ENCODE data around the gene GNAT3.

Gene GNAT3

GRCh38 chr7:80496586-80496985, 15.3 kb downstream of the GNAT3 start:
- no peak for TF ChIP-seq CTCF (IDR thresholded peaks at IDR 0.05; ENCODE audit: control insufficient read depth, extremely low read depth, insufficient read depth)
- no peak for DNase-seq (ENCODE audit: low read depth)
- no peak overlapping the region for H3K4me3 ChIP-seq (ENCODE audit: low read depth, low read length)

DNA sequence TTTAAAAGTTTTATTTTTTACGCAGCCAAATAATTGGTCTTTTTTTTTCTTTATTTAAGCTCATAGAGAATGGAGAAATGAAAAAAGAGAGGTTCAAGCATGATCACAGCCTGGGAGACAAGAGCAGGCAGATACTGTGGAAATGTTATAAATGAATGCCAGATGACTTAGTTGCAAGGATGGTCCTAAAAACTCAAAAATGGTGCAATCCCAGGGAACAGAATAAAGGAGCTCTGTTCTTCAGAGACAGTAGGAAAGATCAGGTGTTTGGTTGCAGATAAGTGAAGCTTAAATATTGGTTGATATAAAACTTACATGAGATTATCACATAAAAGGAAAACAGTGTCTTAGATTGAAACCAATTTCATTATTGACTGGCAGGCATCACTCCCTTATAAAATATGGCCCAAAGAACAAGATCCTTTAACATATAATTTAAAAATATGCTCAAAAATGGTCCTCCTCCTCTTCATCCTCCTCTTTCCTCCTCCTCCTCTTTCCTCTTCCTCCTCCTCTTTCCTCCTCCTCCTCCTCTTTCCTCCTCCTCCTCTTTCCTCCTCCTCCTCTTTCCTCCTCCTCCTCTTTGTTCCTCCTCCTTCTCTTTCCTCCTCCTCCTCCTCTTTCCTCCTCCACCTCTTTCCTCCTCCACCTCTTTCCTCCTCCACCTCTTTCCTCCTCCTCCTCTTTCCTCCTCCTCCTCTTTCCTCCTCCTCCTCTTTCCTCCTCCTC, 18.6 kb downstream of the GNAT3 start:
- no peak overlapping the region for H3K4me3 ChIP-seq (ENCODE audit: low read depth, low read length)
- TF ChIP-seq CTCF (IDR thresholded peaks at IDR 0.05; ENCODE audit: control insufficient read depth, extremely low read depth, insufficient read depth), result no peak
- no peak for DNase-seq (ENCODE audit: low read depth)

- H3K4me3 ChIP-seq (ENCODE audit: low read depth, low read length), result no peak overlapping the region
- no peak for TF ChIP-seq CTCF (IDR thresholded peaks at IDR 0.05; ENCODE audit: control insufficient read depth, extremely low read depth, insufficient read depth)
- DNase-seq (ENCODE audit: low read depth), result no peak
Measured at GRCh38 chr7:80491462-80491861, 20.4 kb downstream of the GNAT3 start.

DNA sequence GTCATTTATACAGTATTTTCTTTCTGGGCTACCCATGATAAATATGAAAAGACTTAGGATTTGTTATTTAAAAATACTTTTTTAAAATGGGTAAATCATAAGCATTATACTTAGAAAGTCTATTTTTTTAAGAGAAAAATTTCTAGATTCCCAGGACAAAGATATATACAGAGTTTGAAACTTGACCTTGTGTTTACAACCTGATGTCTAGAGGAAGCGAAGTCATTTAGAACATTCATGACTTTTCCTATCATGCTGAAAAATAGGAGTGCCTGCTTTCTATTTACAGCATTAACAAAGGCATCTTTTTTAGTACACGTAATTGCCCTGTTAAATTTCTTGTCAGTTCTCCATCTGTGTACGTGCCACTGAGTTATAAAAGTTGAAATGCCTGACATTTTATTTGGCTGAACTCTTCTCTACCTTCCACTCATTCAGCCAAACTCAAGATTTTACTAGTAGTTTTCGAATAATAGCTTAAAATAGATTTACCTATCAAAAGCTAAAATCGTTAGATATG, 23.0 kb downstream of the GNAT3 start:
- no peak for DNase-seq (ENCODE audit: low read depth)
- no peak overlapping the region for H3K4me3 ChIP-seq (ENCODE audit: low read depth, low read length)
- no peak for TF ChIP-seq CTCF (IDR thresholded peaks at IDR 0.05; ENCODE audit: control insufficient read depth, extremely low read depth, insufficient read depth)

DNA sequence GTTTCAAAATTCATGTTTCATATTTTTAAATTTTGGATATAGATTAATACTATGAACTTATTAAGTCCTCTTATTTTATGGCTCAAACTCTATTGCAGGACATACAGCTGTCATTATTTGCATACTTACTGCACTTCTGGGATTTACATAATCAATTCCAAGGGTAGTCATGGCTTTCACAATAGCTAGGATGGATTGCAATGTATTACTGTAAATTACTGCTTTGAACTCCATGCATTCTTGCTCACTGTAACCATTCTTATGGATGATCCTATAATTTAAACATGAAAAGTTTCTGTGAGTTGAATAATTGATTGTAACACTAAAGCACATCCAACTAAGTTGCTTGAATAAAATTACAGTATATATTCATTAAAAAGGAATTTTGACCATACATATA, 23.5 kb downstream of the GNAT3 start:
- TF ChIP-seq CTCF (IDR thresholded peaks at IDR 0.05; ENCODE audit: control insufficient read depth, extremely low read depth, insufficient read depth), result no peak
- no peak overlapping the region for H3K4me3 ChIP-seq (ENCODE audit: low read depth, low read length)
- no peak for DNase-seq (ENCODE audit: low read depth)

DNA sequence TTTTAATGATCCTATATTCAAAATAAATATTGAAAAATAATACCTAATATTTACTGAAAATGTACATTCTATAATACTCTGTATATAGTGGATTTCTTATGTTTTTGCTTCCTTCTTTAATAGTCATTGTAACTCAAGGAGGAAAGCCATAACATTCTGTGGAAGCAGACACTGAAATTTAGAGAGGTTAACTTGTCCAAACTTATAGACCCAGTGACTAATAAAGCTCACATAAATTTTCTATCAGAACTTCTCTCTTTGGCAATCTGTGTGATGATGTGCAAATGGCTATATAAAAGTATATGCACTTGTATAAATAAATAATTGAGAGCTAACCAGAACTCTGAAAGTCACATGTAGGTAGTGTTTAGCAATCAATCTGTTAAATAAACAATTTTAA, 26.1 kb downstream of the GNAT3 start:
- DNase-seq (ENCODE audit: low read depth), result no peak
- no peak overlapping the region for H3K4me3 ChIP-seq (ENCODE audit: low read depth, low read length)
- TF ChIP-seq CTCF (IDR thresholded peaks at IDR 0.05; ENCODE audit: control insufficient read depth, extremely low read depth, insufficient read depth), result no peak

- DNase-seq (ENCODE audit: low read depth), result no peak
- no peak for TF ChIP-seq CTCF (IDR thresholded peaks at IDR 0.05; ENCODE audit: control insufficient read depth, extremely low read depth, insufficient read depth)
- H3K4me3 ChIP-seq (ENCODE audit: low read depth, low read length), result no peak overlapping the region
Measured at GRCh38 chr7:80482950-80483349, 28.9 kb downstream of the GNAT3 start.

All from LNCaP clone FGC (cell line).